ENCODE measurements around the gene LGMN. TPM values are rescaled to one million over a fixed set of nuclear protein-coding genes. Genes with fewer than 3 reads are reported as not detected.
A peak's percentile ranks its signal among the peaks of the same experiment; 100 is the strongest.
"Not testable (repeated sequence)": the region's sequence is repeated elsewhere in the genome, so short reads cannot be mapped to it uniquely, and the experiment has no call there.

LGMN gene
- total RNA-seq, 1 experiment from 2014 or later = not detected

GRCh38 chr14:92770484-92770883 lies 22.1 kb upstream of the LGMN start:
- Histone ChIP-seq H3K36me3 (ENCODE audit: insufficient read depth, low read length) (no peaks in the 10 kb centered on the region), H2AFZ (ENCODE audit: low read length) (no peak overlapping the region), H3K27me3 (ENCODE audit: low read length) (no peaks in the 10 kb centered on the region)

GRCh38 chr14:92768795-92769194 lies 20.4 kb upstream of the LGMN start:
- no peak overlapping the region for H2AFZ ChIP-seq (ENCODE audit: low read length)
- H3K9me3 ChIP-seq (ENCODE audit: low read length) = no peaks in the 10 kb centered on the region
- H3K9ac ChIP-seq (ENCODE audit: low read length) = no peak overlapping the region
- H3K27me3 ChIP-seq (ENCODE audit: low read length) = no peaks in the 10 kb centered on the region
- H3K4me2 ChIP-seq (ENCODE audit: low read depth, low read length, poor library complexity, severe bottlenecking) = no peak overlapping the region
- no peaks in the 10 kb centered on the region for H3K4me1 ChIP-seq (ENCODE audit: low read length)
- no peak for DNase-seq
- no peak overlapping the region for H3K27ac ChIP-seq (ENCODE audit: low read length)
- H3K9me2 ChIP-seq (replicated peaks; ENCODE audit: insufficient read depth, low read length) = no peaks in the 10 kb centered on the region
- H3K79me2 ChIP-seq (ENCODE audit: low read length) = no peaks in the 10 kb centered on the region
- H3K36me3 ChIP-seq (ENCODE audit: insufficient read depth, low read length) = no peaks in the 10 kb centered on the region
- no peak overlapping the region for H3K4me3 ChIP-seq (ENCODE audit: low read length)
- H4K20me1 ChIP-seq (ENCODE audit: insufficient read depth, low read depth, low read length) = no peaks in the 10 kb centered on the region

More at GRCh38 chr14:92770484-92770883, 22.1 kb upstream of the LGMN start:
- no peaks in the 10 kb centered on the region for H3K9me3 ChIP-seq (ENCODE audit: low read length)
- no peak overlapping the region for H3K9ac ChIP-seq (ENCODE audit: low read length)
- H4K20me1 ChIP-seq (ENCODE audit: insufficient read depth, low read depth, low read length) = no peaks in the 10 kb centered on the region
- no peak overlapping the region for H3K4me2 ChIP-seq (ENCODE audit: low read depth, low read length, poor library complexity, severe bottlenecking)
- H3K27ac ChIP-seq (ENCODE audit: low read length) = no peak overlapping the region
- no peak overlapping the region for H3K4me3 ChIP-seq (ENCODE audit: low read length)
- no peaks in the 10 kb centered on the region for H3K9me2 ChIP-seq (replicated peaks; ENCODE audit: insufficient read depth, low read length)
- no peaks in the 10 kb centered on the region for H3K4me1 ChIP-seq (ENCODE audit: low read length)
- no peaks in the 10 kb centered on the region for H3K79me2 ChIP-seq (ENCODE audit: low read length)
- no peak for DNase-seq

- not testable (repeated sequence) for H3K27me3 ChIP-seq (ENCODE audit: low read length); H3K4me1 ChIP-seq (ENCODE audit: low read length); H3K9ac ChIP-seq (ENCODE audit: low read length); H3K9me3 ChIP-seq (ENCODE audit: low read length); H3K79me2 ChIP-seq (ENCODE audit: low read length); H3K36me3 ChIP-seq (ENCODE audit: insufficient read depth, low read length); H4K20me1 ChIP-seq (ENCODE audit: insufficient read depth, low read depth, low read length); H2AFZ ChIP-seq (ENCODE audit: low read length); H3K4me2 ChIP-seq (ENCODE audit: low read depth, low read length, poor library complexity, severe bottlenecking); DNase-seq; H3K27ac ChIP-seq (ENCODE audit: low read length); H3K9me2 ChIP-seq (replicated peaks; ENCODE audit: insufficient read depth, low read length); H3K4me3 ChIP-seq (ENCODE audit: low read length)
Measured at GRCh38 chr14:92768236-92768635, 19.8 kb upstream of the LGMN start.

GRCh38 chr14:92763666-92764631 lies 15.5 kb upstream of the LGMN start:
- not testable (repeated sequence) for H3K79me2 ChIP-seq (ENCODE audit: low read length); H3K9me2 ChIP-seq (replicated peaks; ENCODE audit: insufficient read depth, low read length); H2AFZ ChIP-seq (ENCODE audit: low read length); DNase-seq; H3K4me2 ChIP-seq (ENCODE audit: low read depth, low read length, poor library complexity, severe bottlenecking); H3K4me1 ChIP-seq (ENCODE audit: low read length); H3K9ac ChIP-seq (ENCODE audit: low read length); H4K20me1 ChIP-seq (ENCODE audit: insufficient read depth, low read depth, low read length); H3K4me3 ChIP-seq (ENCODE audit: low read length); H3K9me3 ChIP-seq (ENCODE audit: low read length); H3K27me3 ChIP-seq (ENCODE audit: low read length); H3K36me3 ChIP-seq (ENCODE audit: insufficient read depth, low read length); H3K27ac ChIP-seq (ENCODE audit: low read length)

- H3K9me3 ChIP-seq (ENCODE audit: low read length) = no peaks in the 10 kb centered on the region
- no peak overlapping the region for H3K4me2 ChIP-seq (ENCODE audit: low read depth, low read length, poor library complexity, severe bottlenecking)
- no peaks in the 10 kb centered on the region for H3K9me2 ChIP-seq (replicated peaks; ENCODE audit: insufficient read depth, low read length)
- no peak overlapping the region for H3K4me3 ChIP-seq (ENCODE audit: low read length)
- no peak overlapping the region for H3K27ac ChIP-seq (ENCODE audit: low read length)
- no peak overlapping the region for H3K9ac ChIP-seq (ENCODE audit: low read length)
- H3K36me3 ChIP-seq (ENCODE audit: insufficient read depth, low read length) = no peaks in the 10 kb centered on the region
- H2AFZ ChIP-seq (ENCODE audit: low read length) = no peak overlapping the region
- H3K27me3 ChIP-seq (ENCODE audit: low read length) = no peaks in the 10 kb centered on the region
- no peaks in the 10 kb centered on the region for H4K20me1 ChIP-seq (ENCODE audit: insufficient read depth, low read depth, low read length)
- H3K79me2 ChIP-seq (ENCODE audit: low read length) = no peaks in the 10 kb centered on the region
- peaks cover 3% of the 10 kb centered on the region; the same call in 1 of the 2 replicates for H3K4me1 ChIP-seq (ENCODE audit: low read length)
- DNase-seq = no peak
Measured at GRCh38 chr14:92760524-92760805, 12.0 kb upstream of the LGMN start.

- Histone ChIP-seq H3K36me3 (ENCODE audit: insufficient read depth, low read length) (no peaks in the 10 kb centered on the region), H3K9ac (ENCODE audit: low read length) (no peak overlapping the region), H3K79me2 (ENCODE audit: low read length) (no peaks in the 10 kb centered on the region), H3K4me3 (ENCODE audit: low read length) (no peak overlapping the region), H4K20me1 (ENCODE audit: insufficient read depth, low read depth, low read length) (no peaks in the 10 kb centered on the region), H3K9me2 (replicated peaks; ENCODE audit: insufficient read depth, low read length) (no peaks in the 10 kb centered on the region), H2AFZ (ENCODE audit: low read length) (no peak overlapping the region), H3K27ac (ENCODE audit: low read length) (no peak overlapping the region), H3K4me2 (ENCODE audit: low read depth, low read length, poor library complexity, severe bottlenecking) (no peak overlapping the region), H3K4me1 (ENCODE audit: low read length) (peaks cover 3% of the 10 kb centered on the region; the same call in 1 of the 2 replicates), H3K9me3 (ENCODE audit: low read length) (no peaks in the 10 kb centered on the region), H3K27me3 (ENCODE audit: low read length) (no peaks in the 10 kb centered on the region)
- DNase-seq = no peak
Measured at GRCh38 chr14:92759679-92760523, 11.5 kb upstream of the LGMN start.

- Histone ChIP-seq H3K36me3 (ENCODE audit: insufficient read depth, low read length) (no peaks in the 10 kb centered on the region), H4K20me1 (ENCODE audit: insufficient read depth, low read depth, low read length) (no peaks in the 10 kb centered on the region), H3K4me1 (ENCODE audit: low read length) (peaks cover 3% of the 10 kb centered on the region; the same call in 1 of the 2 replicates), H3K9me3 (ENCODE audit: low read length) (no peaks in the 10 kb centered on the region), H3K9ac (ENCODE audit: low read length) (no peak overlapping the region), H3K27me3 (ENCODE audit: low read length) (no peaks in the 10 kb centered on the region), H3K9me2 (replicated peaks; ENCODE audit: insufficient read depth, low read length) (no peaks in the 10 kb centered on the region), H3K27ac (ENCODE audit: low read length) (no peak overlapping the region), H2AFZ (ENCODE audit: low read length) (no peak overlapping the region), H3K79me2 (ENCODE audit: low read length) (no peaks in the 10 kb centered on the region), H3K4me2 (ENCODE audit: low read depth, low read length, poor library complexity, severe bottlenecking) (no peak overlapping the region), H3K4me3 (ENCODE audit: low read length) (no peak overlapping the region)
- peak; percentile 69 for DNase-seq
Measured at GRCh38 chr14:92759300-92759678, 10.9 kb upstream of the LGMN start.

- Histone ChIP-seq H3K79me2 (ENCODE audit: low read length) (no peaks in the 10 kb centered on the region), H3K4me2 (ENCODE audit: low read depth, low read length, poor library complexity, severe bottlenecking) (no peak overlapping the region), H3K36me3 (ENCODE audit: insufficient read depth, low read length) (no peaks in the 10 kb centered on the region), H3K9ac (ENCODE audit: low read length) (no peak overlapping the region), H3K27me3 (ENCODE audit: low read length) (no peaks in the 10 kb centered on the region), H3K4me1 (ENCODE audit: low read length) (peaks cover 3% of the 10 kb centered on the region; the same call in 1 of the 2 replicates), H3K4me3 (ENCODE audit: low read length) (no peak overlapping the region), H3K9me2 (replicated peaks; ENCODE audit: insufficient read depth, low read length) (no peaks in the 10 kb centered on the region), H3K9me3 (ENCODE audit: low read length) (no peaks in the 10 kb centered on the region), H3K27ac (ENCODE audit: low read length) (no peak overlapping the region), H4K20me1 (ENCODE audit: insufficient read depth, low read depth, low read length) (no peaks in the 10 kb centered on the region), H2AFZ (ENCODE audit: low read length) (no peak overlapping the region)
- DNase-seq = no peak
Measured at GRCh38 chr14:92756446-92756845, 8.0 kb upstream of the LGMN start.
